Osteoblast (primary cell): Measurements from ENCODE around the gene AZGP1. TPM values are rescaled to one million over a fixed set of nuclear protein-coding genes. Genes with fewer than 3 reads are reported as not detected.
A peak's percentile ranks its signal among the peaks of the same experiment; 100 is the strongest.
"Not testable (repeated sequence)": the region's sequence is repeated elsewhere in the genome, so short reads cannot be mapped to it uniquely, and the experiment has no call there.

Experiments
- DNase-seq: peaks from one replicate; pipeline ENCODE4 v3.0.0; 2011; ENCODE audit warnings: low spot score, mixed read lengths; ENCODE audit not compliant: insufficient read length; ENCODE audit errors: missing footprints
- H2AFZ ChIP-seq: 2 replicates; pipeline ENCODE4 v1.6.0; 2011; ENCODE audit warnings: mild to moderate bottlenecking, low read length
- H3K27ac ChIP-seq: 2 replicates; pipeline ENCODE4 v1.5.1; 2011; ENCODE audit warnings: mild to moderate bottlenecking, low read depth, low read length, moderate library complexity
- H3K27me3 ChIP-seq: 2 replicates; pipeline ENCODE4 v1.6.0; 2012; ENCODE audit warnings: mild to moderate bottlenecking, control low read depth, inconsistent platforms, low read length, moderate library complexity; ENCODE audit not compliant: insufficient read depth
- H3K36me3 ChIP-seq: 2 replicates; pipeline ENCODE4 v1.5.1; 2011; ENCODE audit warnings: mild to moderate bottlenecking, low read length, control low read depth, moderate library complexity; ENCODE audit not compliant: insufficient read depth
- H3K4me1 ChIP-seq: 2 replicates; pipeline ENCODE4 v1.5.1; 2011; ENCODE audit warnings: mild to moderate bottlenecking, low read length, control low read depth, moderate library complexity; ENCODE audit not compliant: insufficient read depth
- H3K4me2 ChIP-seq: 2 replicates; pipeline ENCODE4 v1.6.0; 2011; ENCODE audit warnings: mild to moderate bottlenecking, low read length; ENCODE audit not compliant: insufficient read depth
- H3K4me3 ChIP-seq: fragments of 200-600 bp; sonication (generic); 3 replicates; pipeline ENCODE4 v1.5.1; 2012; ENCODE audit warnings: mild to moderate bottlenecking, low read length, inconsistent platforms; ENCODE audit not compliant: insufficient read depth
- H3K79me2 ChIP-seq: 2 replicates; pipeline ENCODE4 v1.6.0; 2012; ENCODE audit warnings: mild to moderate bottlenecking, low read length, control low read depth, inconsistent platforms; ENCODE audit not compliant: insufficient read depth
- H3K9me3 ChIP-seq: 2 replicates; pipeline ENCODE4 v1.5.1; 2011; ENCODE audit warnings: low read depth, low read length, control low read depth
- H4K20me1 ChIP-seq: 2 replicates; pipeline ENCODE4 v1.6.0; 2012; ENCODE audit warnings: mild to moderate bottlenecking, low read length, control low read depth; ENCODE audit not compliant: insufficient read depth
- total RNA-seq: library from RNA; depleted of rRNA; stranded (reverse); fragments of >200 nt; gene quantifications from 2 replicates; pipeline ENCODE4 v1.2.3, GENCODE V29; 2012
- TF ChIP-seq, protein P1 (sequence below): IDR thresholded peaks from 2 replicates; pipeline ENCODE4 v1.5.1; 2011; ENCODE audit warnings: mild to moderate bottlenecking, low read depth, low read length, moderate library complexity; ENCODE audit errors: extremely low read depth

AZGP1 gene
- total RNA-seq, 1 donor = not detected

DNA sequence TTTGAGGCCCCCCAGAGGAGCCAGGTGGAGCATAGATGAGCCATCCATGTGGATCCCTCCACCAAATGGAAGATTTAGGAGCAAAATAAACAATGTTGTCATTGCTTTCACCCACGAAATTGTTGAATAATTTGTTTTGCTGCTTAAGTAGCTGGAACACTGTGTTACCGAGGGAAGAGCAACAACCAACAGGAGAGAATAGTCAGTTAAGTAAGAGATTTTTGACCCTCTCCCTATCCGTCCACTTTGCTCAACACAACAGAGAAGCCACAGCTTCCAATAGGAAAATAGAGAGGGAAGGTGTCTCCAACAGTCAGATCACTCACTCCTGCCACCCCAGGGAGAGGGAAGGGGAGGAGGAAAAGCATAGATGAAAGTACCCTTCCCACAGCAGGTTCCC, 35.7 kb upstream of the AZGP1 start:
- Histone ChIP-seq H3K9me3 (no peaks in the 10 kb centered on the region), H2AFZ (no peak overlapping the region), H3K27me3 (peaks cover 8% of the 10 kb centered on the region), H3K4me2 (no peak overlapping the region), H3K79me2 (peaks cover 14% of the 10 kb centered on the region), H3K36me3 (no peaks in the 10 kb centered on the region), H3K4me1 (peaks cover 8% of the 10 kb centered on the region), H4K20me1 (no peaks in the 10 kb centered on the region), H3K4me3 (no peak overlapping the region), H3K27ac (no peak overlapping the region)
- DNase-seq = peak; percentile 23
- TF ChIP-seq, protein P1, sequence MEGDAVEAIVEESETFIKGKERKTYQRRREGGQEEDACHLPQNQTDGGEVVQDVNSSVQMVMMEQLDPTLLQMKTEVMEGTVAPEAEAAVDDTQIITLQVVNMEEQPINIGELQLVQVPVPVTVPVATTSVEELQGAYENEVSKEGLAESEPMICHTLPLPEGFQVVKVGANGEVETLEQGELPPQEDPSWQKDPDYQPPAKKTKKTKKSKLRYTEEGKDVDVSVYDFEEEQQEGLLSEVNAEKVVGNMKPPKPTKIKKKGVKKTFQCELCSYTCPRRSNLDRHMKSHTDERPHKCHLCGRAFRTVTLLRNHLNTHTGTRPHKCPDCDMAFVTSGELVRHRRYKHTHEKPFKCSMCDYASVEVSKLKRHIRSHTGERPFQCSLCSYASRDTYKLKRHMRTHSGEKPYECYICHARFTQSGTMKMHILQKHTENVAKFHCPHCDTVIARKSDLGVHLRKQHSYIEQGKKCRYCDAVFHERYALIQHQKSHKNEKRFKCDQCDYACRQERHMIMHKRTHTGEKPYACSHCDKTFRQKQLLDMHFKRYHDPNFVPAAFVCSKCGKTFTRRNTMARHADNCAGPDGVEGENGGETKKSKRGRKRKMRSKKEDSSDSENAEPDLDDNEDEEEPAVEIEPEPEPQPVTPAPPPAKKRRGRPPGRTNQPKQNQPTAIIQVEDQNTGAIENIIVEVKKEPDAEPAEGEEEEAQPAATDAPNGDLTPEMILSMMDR = no peak

DNA sequence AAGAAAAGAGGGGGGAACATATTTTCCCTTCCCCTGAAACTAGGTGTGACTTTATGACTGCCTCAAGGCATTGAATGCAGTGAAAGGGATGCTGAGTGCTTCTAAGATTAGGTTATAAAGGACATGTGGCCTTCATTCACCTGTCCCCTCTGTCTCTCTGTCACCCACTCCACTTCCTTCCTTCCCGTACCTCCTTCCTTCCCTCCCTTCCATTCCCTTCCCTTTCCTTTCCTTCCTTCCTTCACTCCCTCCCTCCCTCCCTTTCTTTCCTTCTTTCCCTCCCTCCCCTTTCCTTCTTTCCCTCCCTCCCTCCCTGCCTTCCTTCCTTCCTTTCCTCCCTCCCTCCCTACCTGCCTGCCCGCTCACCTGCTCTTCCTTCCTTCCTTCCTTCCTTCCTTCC, 35.1 kb upstream of the AZGP1 start:
- Histone ChIP-seq H3K9me3 (no peaks in the 10 kb centered on the region), H3K79me2 (peaks cover 8% of the 10 kb centered on the region), H3K4me1 (peaks cover 4% of the 10 kb centered on the region), H3K27me3 (peaks cover 8% of the 10 kb centered on the region), H4K20me1 (no peaks in the 10 kb centered on the region), H3K27ac (no peak overlapping the region), H2AFZ (no peak overlapping the region), H3K36me3 (no peaks in the 10 kb centered on the region), H3K4me2 (no peak overlapping the region), H3K4me3 (no peak overlapping the region)
- peak; percentile 60 for DNase-seq
- TF ChIP-seq, protein P1 = no peak

DNA sequence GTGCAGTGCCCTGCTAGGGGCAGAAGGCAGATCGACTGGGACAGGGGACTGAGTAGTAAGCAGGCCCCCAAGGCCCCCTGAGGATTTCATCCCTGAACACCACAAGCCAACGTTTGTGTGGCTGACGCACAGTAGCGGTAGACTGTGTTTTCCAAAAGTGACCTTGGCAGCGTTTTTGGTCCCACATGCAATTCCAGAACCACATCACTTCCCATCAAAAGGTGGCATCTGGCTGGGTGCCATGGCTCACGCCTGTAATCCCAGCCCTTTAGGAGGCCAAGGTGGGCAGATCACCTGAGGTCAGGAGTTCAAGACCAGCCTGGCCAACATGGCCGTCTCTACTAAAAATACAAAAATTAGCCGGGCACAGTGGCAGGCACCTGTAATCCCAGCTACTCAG, 34.1 kb upstream of the AZGP1 start:
- not testable (repeated sequence) for H3K27me3 ChIP-seq, DNase-seq

DNA sequence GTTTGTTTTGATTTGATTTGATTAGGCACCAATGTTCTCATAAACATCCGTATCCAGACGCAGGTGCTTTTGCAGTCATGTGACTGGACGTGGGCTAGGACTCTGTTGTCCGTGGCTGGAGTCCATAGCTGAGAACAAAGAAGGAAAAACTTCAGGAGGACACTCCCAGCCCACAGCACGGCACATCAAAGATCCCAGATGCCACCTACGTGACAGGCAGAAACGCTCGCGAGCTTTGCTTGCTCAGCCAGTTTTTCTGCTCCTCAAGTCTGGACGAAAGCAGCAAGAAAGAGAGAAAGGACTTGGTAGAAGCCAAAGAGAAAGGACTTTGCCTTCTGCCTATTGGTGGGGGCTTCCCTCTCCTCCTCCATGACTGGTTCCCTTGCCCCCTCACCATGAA, 32.7 kb upstream of the AZGP1 start:
- peaks cover 8% of the 10 kb centered on the region for H3K27me3 ChIP-seq
- H4K20me1 ChIP-seq = no peaks in the 10 kb centered on the region
- H3K9me3 ChIP-seq = no peaks in the 10 kb centered on the region
- no peaks in the 10 kb centered on the region for H3K79me2 ChIP-seq
- no peak overlapping the region for H3K4me2 ChIP-seq
- no peaks in the 10 kb centered on the region for H3K4me1 ChIP-seq
- H2AFZ ChIP-seq = no peak overlapping the region
- no peak overlapping the region for H3K27ac ChIP-seq
- TF ChIP-seq, protein P1 = no peak
- no peak overlapping the region for H3K4me3 ChIP-seq
- H3K36me3 ChIP-seq = no peaks in the 10 kb centered on the region
- DNase-seq = no peak

More for the DNA sequence above, 34.1 kb upstream of the AZGP1 start:
- H2AFZ ChIP-seq, H4K20me1 ChIP-seq, H3K4me2 ChIP-seq, H3K27ac ChIP-seq, H3K9me3 ChIP-seq, H3K79me2 ChIP-seq, H3K4me3 ChIP-seq, H3K4me1 ChIP-seq, H3K36me3 ChIP-seq: not testable (repeated sequence)
